Pons (tissue), 1 donor: ENCODE results near the gene MEIOC.

Experiments
- DNase-seq: peaks from one replicate; pipeline ENCODE4 v3.0.0-alpha.2; 2016; ENCODE audit warnings: low spot score

MEIOC gene

GRCh38 chr17:44708401-44709263 lies 52.4 kb downstream of the MEIOC start, which contains the start of gene DBF4B:
TSS of gene DBF4B (plus strand) at chr17:44708665. CDS start at chr17:44708821, 156 bp downstream.
- DNase-seq: peak; percentile 83

GRCh38 chr17:44719444-44719843 lies 63.2 kb downstream of the MEIOC start:
- DNase-seq: no peak

GRCh38 chr17:44722254-44722653 lies 66.0 kb downstream of the MEIOC start:
- no peak for DNase-seq
